Naive thymus-derived CD4-positive, alpha-beta T cell (primary cell): ENCODE results near the gene TIE1. TPM values are rescaled to one million over a fixed set of nuclear protein-coding genes. Genes with fewer than 3 reads are reported as not detected.
A peak's percentile ranks its signal among the peaks of the same experiment; 100 is the strongest.

Source experiments
- ATAC-seq: fragments of 150-1000 bp; cut with Tn5 transposase; 2 replicates; pipeline ENCODE4 v1.10.0; 2021; ENCODE audit warnings: mild to moderate bottlenecking, moderate library complexity
- CTCF ChIA-PET: fragments of 350-600 bp; sonication (Branson Sonifier 250); formaldehyde crosslinking; loops from one replicate; lab custom pipeline; 2021; ENCODE audit warnings: antibody characterized with exemption; lab: Charles Lee
- POLR2A ChIA-PET: fragments of 350-600 bp; sonication (Branson Sonifier 250); formaldehyde crosslinking; loops from one replicate; lab custom pipeline; 2021; ENCODE audit warnings: antibody characterized with exemption, inconsistent platforms; lab: Charles Lee
- DNase-seq, 9 donors: peaks; one replicate each; pipeline versions ENCODE4 v3.0.0 to v3.0.0-alpha.2; 2020 to 2022; ENCODE audit warnings: mixed read lengths in 1 of 9
- H3K27ac ChIP-seq: one replicate; pipeline ENCODE4 v1.7.0; 2013; ENCODE audit warnings: mild to moderate bottlenecking, low read depth, low read length, moderate library complexity
- H3K27me3 ChIP-seq, 2 donors: one replicate each; pipeline ENCODE4 v1.7.0; 2013; ENCODE audit warnings: low read length in 2 of 2, mild to moderate bottlenecking in 2 of 2, moderate library complexity in 2 of 2; ENCODE audit not compliant: control insufficient read depth in 2 of 2, insufficient read depth in 2 of 2
- H3K36me3 ChIP-seq, 3 experiments: 1 replicate in 2 of 3; 2 replicates in 1 of 3; pipeline ENCODE4 v1.7.0; 2013; ENCODE audit warnings: low read length in 3 of 3, mild to moderate bottlenecking in 3 of 3, moderate library complexity in 1 of 3; ENCODE audit not compliant: insufficient read depth in 3 of 3, control insufficient read depth in 2 of 3
- H3K4me1 ChIP-seq, 2 donors: one replicate each; pipeline ENCODE4 v1.7.0; 2013; ENCODE audit warnings: low read length in 2 of 2, mild to moderate bottlenecking in 2 of 2, moderate library complexity in 1 of 2; ENCODE audit not compliant: control insufficient read depth in 2 of 2, insufficient read depth in 2 of 2
- H3K4me3 ChIP-seq: 2 replicates; pipeline ENCODE4 v1.7.0; 2013; ENCODE audit warnings: mild to moderate bottlenecking, low read length
- H3K9me3 ChIP-seq, 3 experiments: 1 replicate in 2 of 3; 2 replicates in 1 of 3; pipeline ENCODE4 v1.7.0; 2013; ENCODE audit warnings: low read length in 3 of 3; ENCODE audit not compliant: control insufficient read depth in 2 of 3
- H3K27ac Mint-ChIP-seq, 9 donors: one replicate each; pipeline ENCODE4 v1.8.0; 2020 to 2022; ENCODE audit warnings: mixed read lengths in 9 of 9, mild to moderate bottlenecking in 8 of 9, moderate library complexity in 5 of 9, inconsistent platforms in 2 of 9
- H3K27me3 Mint-ChIP-seq, 5 donors: one replicate each; pipeline ENCODE4 v1.8.0; 2021 to 2022; ENCODE audit warnings: mixed read lengths in 5 of 5, mild to moderate bottlenecking in 1 of 5
- H3K36me3 Mint-ChIP-seq, 5 donors: one replicate each; pipeline ENCODE4 v1.8.0; 2020 to 2022; ENCODE audit warnings: mixed read lengths in 5 of 5, mild to moderate bottlenecking in 3 of 5, inconsistent platforms in 1 of 5
- H3K4me1 Mint-ChIP-seq, 7 donors: one replicate each; pipeline ENCODE4 v1.8.0; 2020 to 2022; ENCODE audit warnings: mixed read lengths in 7 of 7, mild to moderate bottlenecking in 3 of 7, inconsistent platforms in 1 of 7
- H3K4me3 Mint-ChIP-seq, 10 donors: one replicate each; pipeline ENCODE4 v1.8.0; 2020 to 2022; ENCODE audit warnings: mild to moderate bottlenecking in 10 of 10, mixed read lengths in 10 of 10, moderate library complexity in 6 of 10, inconsistent platforms in 2 of 10
- H3K9me3 Mint-ChIP-seq, 11 donors: one replicate each; pipeline ENCODE4 v1.8.0; 2020 to 2022; ENCODE audit warnings: mixed read lengths in 11 of 11, mild to moderate bottlenecking in 4 of 11, inconsistent platforms in 1 of 11, moderate library complexity in 1 of 11
- intact Hi-C, 2 donors: fragments of 100-400 bp; cut with micrococcal nuclease; formaldehyde crosslinking; loops; one replicate each; pipeline ENCODE4 v1.15.1; 2023
- polyA plus RNA-seq, 2 donors: library from polyadenylated mRNA; unstranded; fragments of 300-500 nt; fragmentation: Illumina TruSeq; gene quantifications; one replicate each; pipeline ENCODE4 v1.2.3, GENCODE V29; 2021
- total RNA-seq, 6 experiments: library from RNA in 5 of 6; stranded (reverse) in 5 of 6; gene quantifications; 1 replicate in 5 of 6; 2 replicates in 1 of 6; pipeline ENCODE4 v1.2.3 and lab custom pipeline; 2021 to 2026

Gene TIE1
- total and polyA plus RNA-seq, 7 experiments from 2014 or later: 0.19 to 1.9 TPM; not detected in 5

- no peak overlapping the region for H3K27ac Mint-ChIP-seq
- H3K4me3 Mint-ChIP-seq: no peak overlapping the region
- ATAC-seq (no peak), DNase-seq (no peak)
- no peaks in the 10 kb centered on the region for H3K27me3 Mint-ChIP-seq
- peaks cover 7 to 12% (median 10%) of the 10 kb centered on the region in 5 donors for H3K36me3 Mint-ChIP-seq
- no peaks in the 10 kb centered on the region for H3K36me3 ChIP-seq
- ChIA-PET CTCF (interaction anchor here (0.8 kb wide), 1 partner anchor 9 kb away, joined by 3 read pairs; no protein-coding TSS in a partner anchor), POLR2A (no interaction called here)
- no peaks in the 10 kb centered on the region for H3K27me3 ChIP-seq
- peaks cover 0 to 9% (median 5%) of the 10 kb centered on the region in 7 donors for H3K4me1 Mint-ChIP-seq
- no peak overlapping the region for H3K27ac ChIP-seq
- peaks cover 0 to 11% (median 0%) of the 10 kb centered on the region in 3 experiments for H3K9me3 ChIP-seq
- no peak overlapping the region for H3K4me3 ChIP-seq
- H3K4me1 ChIP-seq: no peaks in the 10 kb centered on the region
- peaks cover 6 to 22% (median 16%) of the 10 kb centered on the region in 11 donors for H3K9me3 Mint-ChIP-seq
- intact Hi-C loops: no loop called here
These were observed 20.6 kb downstream of the TIE1 start for GRCh38 chr1:43321331-43321891.

- Mint-ChIP-seq H3K4me3 (no peak overlapping the region), H3K27ac (no peak overlapping the region), H3K27me3 (no peaks in the 10 kb centered on the region), H3K9me3 (peaks cover 9 to 27% (median 17%) of the 10 kb centered on the region in 11 donors), H3K36me3 (peaks cover 7 to 15% (median 10%) of the 10 kb centered on the region in 5 donors), H3K4me1 (peaks cover 0 to 18% (median 8%) of the 10 kb centered on the region in 7 donors)
- no peak overlapping the region for H3K4me3 ChIP-seq
- ChIA-PET CTCF (no interaction called here), POLR2A (no interaction called here)
- intact Hi-C loops: no loop called here
- H3K4me1 ChIP-seq: no peaks in the 10 kb centered on the region
- H3K27me3 ChIP-seq: no peaks in the 10 kb centered on the region
- peaks cover 0 to 11% (median 0%) of the 10 kb centered on the region in 3 experiments for H3K9me3 ChIP-seq
- H3K36me3 ChIP-seq: no peaks in the 10 kb centered on the region
- DNase-seq (no peak), ATAC-seq (no peak)
- H3K27ac ChIP-seq: no peak overlapping the region
These were observed 21.7 kb downstream of the TIE1 start for GRCh38 chr1:43322506-43322905.

GRCh38 chr1:43324810-43325209 lies 24.0 kb downstream of the TIE1 start:
- CTCF ChIA-PET: no interaction called here
- Histone ChIP-seq H3K27ac (no peak overlapping the region), H3K27me3 (no peaks in the 10 kb centered on the region), H3K9me3 (peaks cover 0 to 17% (median 0%) of the 10 kb centered on the region in 3 experiments), H3K4me3 (no peak overlapping the region), H3K36me3 (no peaks in the 10 kb centered on the region), H3K4me1 (peaks cover 0 to 4% of the 10 kb centered on the region in 2 donors)
- no peak overlapping the region for H3K4me3 Mint-ChIP-seq
- ATAC-seq (no peak), DNase-seq (no peak)
- intact Hi-C loops: no loop called here
- peaks cover 0 to 28% (median 4%) of the 10 kb centered on the region in 7 donors for H3K4me1 Mint-ChIP-seq
- H3K9me3 Mint-ChIP-seq: peaks cover 10 to 37% (median 20%) of the 10 kb centered on the region in 11 donors
- H3K36me3 Mint-ChIP-seq: peaks cover 7 to 22% (median 14%) of the 10 kb centered on the region in 5 donors
- peak overlapping the region in 2 of 9 donors; percentile 17 to 23 for H3K27ac Mint-ChIP-seq
- no peaks in the 10 kb centered on the region for H3K27me3 Mint-ChIP-seq
- POLR2A ChIA-PET: no interaction called here

GRCh38 chr1:43325381-43325780 lies 24.6 kb downstream of the TIE1 start:
- Mint-ChIP-seq H3K4me3 (no peak overlapping the region), H3K27ac (no peak overlapping the region), H3K9me3 (peaks cover 10 to 37% (median 20%) of the 10 kb centered on the region in 11 donors), H3K27me3 (no peaks in the 10 kb centered on the region), H3K4me1 (peaks cover 0 to 34% (median 4%) of the 10 kb centered on the region in 7 donors), H3K36me3 (peaks cover 7 to 22% (median 14%) of the 10 kb centered on the region in 5 donors)
- ATAC-seq: no peak
- H3K27me3 ChIP-seq: no peaks in the 10 kb centered on the region
- H3K9me3 ChIP-seq: peaks cover 0 to 17% (median 0%) of the 10 kb centered on the region in 3 experiments
- H3K4me1 ChIP-seq: peaks cover 0 to 4% of the 10 kb centered on the region in 2 donors
- no peak overlapping the region for H3K4me3 ChIP-seq
- no peak for DNase-seq
- POLR2A ChIA-PET: no interaction called here
- H3K27ac ChIP-seq: no peak overlapping the region
- H3K36me3 ChIP-seq: no peaks in the 10 kb centered on the region
- intact Hi-C loops: no loop called here
- CTCF ChIA-PET: no interaction called here

- H3K36me3 Mint-ChIP-seq: peaks cover 7 to 22% (median 14%) of the 10 kb centered on the region in 5 donors
- peaks cover 0 to 4% of the 10 kb centered on the region in 2 donors for H3K4me1 ChIP-seq
- no peak overlapping the region for H3K4me3 ChIP-seq
- H3K9me3 ChIP-seq: peaks cover 0 to 17% (median 0%) of the 10 kb centered on the region in 3 experiments
- no peak overlapping the region for H3K4me3 Mint-ChIP-seq
- H3K27me3 Mint-ChIP-seq: no peaks in the 10 kb centered on the region
- no peaks in the 10 kb centered on the region for H3K27me3 ChIP-seq
- no peaks in the 10 kb centered on the region for H3K36me3 ChIP-seq
- peaks cover 0 to 39% (median 4%) of the 10 kb centered on the region in 7 donors for H3K4me1 Mint-ChIP-seq
- ChIA-PET POLR2A (no interaction called here), CTCF (no interaction called here)
- no peak overlapping the region for H3K27ac ChIP-seq
- H3K9me3 Mint-ChIP-seq: peaks cover 10 to 37% (median 20%) of the 10 kb centered on the region in 11 donors
- DNase-seq: no peak
- peak overlapping the region in 3 of 9 donors; percentile 32 to 74 (median 56) for H3K27ac Mint-ChIP-seq
- intact Hi-C loops: no loop called here
- no peak for ATAC-seq
These were observed 26.9 kb downstream of the TIE1 start for GRCh38 chr1:43327549-43328292.

- peaks cover 0 to 30% (median 4%) of the 10 kb centered on the region in 7 donors for H3K4me1 Mint-ChIP-seq
- intact Hi-C loops: no loop called here
- Histone ChIP-seq H3K9me3 (peaks cover 0 to 12% (median 0%) of the 10 kb centered on the region in 3 experiments), H3K27me3 (no peaks in the 10 kb centered on the region), H3K4me3 (no peak overlapping the region), H3K36me3 (no peaks in the 10 kb centered on the region), H3K27ac (no peak overlapping the region), H3K4me1 (peaks cover 0 to 4% of the 10 kb centered on the region in 2 donors)
- peak overlapping the region in 1 of 10 donors; percentile 32 for H3K4me3 Mint-ChIP-seq
- peaks cover 0 to 26% (median 11%) of the 10 kb centered on the region in 11 donors for H3K9me3 Mint-ChIP-seq
- POLR2A ChIA-PET: no interaction called here
- DNase-seq: peak in 1 of 9 donors; percentile 82
- peak overlapping the region in 5 of 9 donors; percentile 17 to 55 (median 26) for H3K27ac Mint-ChIP-seq
- CTCF ChIA-PET: interaction anchor here (0.6 kb wide), 1 partner anchor 40 kb away, joined by 9 read pairs; no protein-coding TSS in a partner anchor
- peaks cover 0 to 14% (median 4%) of the 10 kb centered on the region in 5 donors for H3K36me3 Mint-ChIP-seq
- H3K27me3 Mint-ChIP-seq: no peaks in the 10 kb centered on the region
- peak; percentile 79 for ATAC-seq
These were observed 29.4 kb downstream of the TIE1 start for GRCh38 chr1:43329995-43330751.
